LNCaP clone FGC (cell line): ENCODE results near the gene PLAGL1.

Experiments used
- DNase-seq: peaks from one replicate; pipeline ENCODE4 v3.0.0-alpha.2; 2011; ENCODE audit warnings: low read depth
- H3K4me3 ChIP-seq: 2 replicates; pipeline ENCODE4 v1.5.1; 2011; ENCODE audit warnings: mild to moderate bottlenecking, low read depth, low read length, control low read depth
- TF ChIP-seq, protein P1 (sequence below): IDR thresholded peaks from 2 replicates; pipeline ENCODE4 v1.5.1; 2012; ENCODE audit warnings: mild to moderate bottlenecking; ENCODE audit not compliant: control insufficient read depth, insufficient read depth; ENCODE audit errors: extremely low read depth

PLAGL1 gene

DNA sequence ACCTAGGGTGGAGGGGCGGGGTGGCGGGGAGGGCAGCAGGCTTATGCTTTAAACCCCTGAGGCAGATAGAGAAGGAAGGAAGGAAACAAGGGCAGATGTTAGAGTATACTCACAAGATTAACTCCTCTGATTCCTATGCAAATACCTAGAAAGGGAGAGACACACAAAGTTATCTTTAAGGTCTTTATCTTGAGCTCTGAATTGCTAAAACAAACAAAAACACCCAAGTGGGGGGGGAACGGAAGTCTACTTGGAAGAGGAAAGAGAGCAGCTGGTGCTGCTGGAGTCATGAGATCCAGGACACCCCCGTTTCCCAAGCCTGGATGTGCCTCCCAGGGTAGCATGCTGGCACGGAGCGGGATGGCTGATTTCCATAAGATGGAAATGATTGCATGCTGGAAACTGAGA, 43.4 kb downstream of the PLAGL1 start:
- DNase-seq = no peak
- no peak overlapping the region for H3K4me3 ChIP-seq
- TF ChIP-seq, protein P1, sequence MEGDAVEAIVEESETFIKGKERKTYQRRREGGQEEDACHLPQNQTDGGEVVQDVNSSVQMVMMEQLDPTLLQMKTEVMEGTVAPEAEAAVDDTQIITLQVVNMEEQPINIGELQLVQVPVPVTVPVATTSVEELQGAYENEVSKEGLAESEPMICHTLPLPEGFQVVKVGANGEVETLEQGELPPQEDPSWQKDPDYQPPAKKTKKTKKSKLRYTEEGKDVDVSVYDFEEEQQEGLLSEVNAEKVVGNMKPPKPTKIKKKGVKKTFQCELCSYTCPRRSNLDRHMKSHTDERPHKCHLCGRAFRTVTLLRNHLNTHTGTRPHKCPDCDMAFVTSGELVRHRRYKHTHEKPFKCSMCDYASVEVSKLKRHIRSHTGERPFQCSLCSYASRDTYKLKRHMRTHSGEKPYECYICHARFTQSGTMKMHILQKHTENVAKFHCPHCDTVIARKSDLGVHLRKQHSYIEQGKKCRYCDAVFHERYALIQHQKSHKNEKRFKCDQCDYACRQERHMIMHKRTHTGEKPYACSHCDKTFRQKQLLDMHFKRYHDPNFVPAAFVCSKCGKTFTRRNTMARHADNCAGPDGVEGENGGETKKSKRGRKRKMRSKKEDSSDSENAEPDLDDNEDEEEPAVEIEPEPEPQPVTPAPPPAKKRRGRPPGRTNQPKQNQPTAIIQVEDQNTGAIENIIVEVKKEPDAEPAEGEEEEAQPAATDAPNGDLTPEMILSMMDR = no peak

DNA sequence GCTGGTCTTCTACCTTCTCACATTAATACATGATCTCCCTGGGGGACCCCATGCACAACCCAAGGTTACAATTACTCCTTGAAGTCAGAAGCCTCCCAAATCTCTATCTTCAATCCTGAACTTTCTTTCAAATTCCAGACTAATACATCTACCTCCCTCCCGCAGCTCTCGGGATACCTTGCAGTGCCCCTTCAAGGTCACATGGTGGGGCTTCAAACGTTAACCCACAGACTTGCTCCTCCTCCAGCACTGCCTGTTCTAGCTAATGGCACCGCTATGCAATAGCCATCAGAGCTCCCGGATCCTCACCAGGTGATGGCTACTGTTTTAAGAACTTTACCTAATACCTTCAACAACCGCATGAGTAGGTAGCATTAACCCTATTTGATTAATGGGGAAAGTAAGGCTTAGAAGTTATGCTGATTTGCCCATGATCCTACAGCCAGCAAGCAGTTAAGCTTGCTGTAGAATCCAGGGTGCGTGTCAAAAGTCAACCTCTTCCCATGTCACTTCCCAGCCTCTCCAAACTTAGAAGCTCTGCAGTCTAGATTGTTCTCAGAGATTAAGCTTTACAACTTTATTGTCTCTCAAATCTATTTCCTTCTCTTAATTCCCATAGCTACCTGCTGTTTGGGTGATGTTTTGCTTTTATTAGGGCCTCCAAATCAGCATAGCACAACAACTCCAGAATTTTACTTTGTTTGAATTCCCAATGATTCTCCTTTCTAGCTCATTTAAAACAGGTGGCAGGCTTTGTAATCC, 44.7 kb downstream of the PLAGL1 start:
- no peak overlapping the region for H3K4me3 ChIP-seq
- DNase-seq = peak; percentile 41
- TF ChIP-seq, protein P1 = no peak

DNA sequence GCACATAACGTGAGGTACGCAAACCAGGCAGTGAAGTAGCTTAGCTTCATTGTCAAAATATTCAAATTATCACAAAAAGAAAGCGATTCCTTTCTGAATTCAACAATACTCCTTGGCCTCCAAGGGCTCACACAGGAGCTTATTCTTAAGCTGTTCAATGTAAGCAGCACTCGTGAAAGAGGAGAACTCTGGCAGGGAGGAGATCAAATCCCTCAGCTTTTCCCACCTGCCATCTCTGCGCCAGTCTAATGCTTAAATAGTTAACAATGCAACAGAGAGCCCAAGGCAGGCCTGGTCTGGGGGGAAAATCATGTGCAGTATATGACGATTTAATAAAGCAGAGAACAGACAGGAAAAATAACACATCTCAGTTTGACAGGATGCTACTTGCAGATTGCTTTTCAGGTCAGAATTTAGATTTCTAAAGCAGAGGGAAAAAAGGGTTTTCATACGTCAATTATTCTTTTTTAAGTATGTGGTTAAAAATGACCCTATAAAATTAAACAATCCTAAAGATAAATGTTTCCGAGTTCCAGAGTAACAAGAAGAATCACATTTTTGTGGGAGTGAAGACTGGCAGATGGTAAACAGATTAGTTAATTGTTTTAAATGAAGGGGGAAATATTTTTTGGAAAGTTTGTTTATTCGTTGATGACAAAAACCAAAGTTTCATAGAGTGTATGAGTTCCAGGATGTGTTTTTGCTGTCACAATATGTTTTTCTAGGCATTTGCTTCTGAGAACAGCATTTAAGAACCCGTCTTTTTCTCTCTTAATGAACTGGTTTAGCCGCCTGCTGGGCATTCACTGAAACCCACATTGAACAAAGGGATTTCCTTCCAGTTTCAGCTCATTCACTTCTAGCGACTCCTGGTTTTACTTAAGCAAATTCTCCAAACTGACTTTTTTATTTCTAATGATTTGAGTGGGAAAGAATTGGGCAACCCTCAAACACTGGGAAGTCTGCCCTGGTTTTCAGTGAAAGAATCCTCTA, 45.9 kb downstream of the PLAGL1 start:
- TF ChIP-seq, protein P1 = no peak
- no peak for DNase-seq

DNA sequence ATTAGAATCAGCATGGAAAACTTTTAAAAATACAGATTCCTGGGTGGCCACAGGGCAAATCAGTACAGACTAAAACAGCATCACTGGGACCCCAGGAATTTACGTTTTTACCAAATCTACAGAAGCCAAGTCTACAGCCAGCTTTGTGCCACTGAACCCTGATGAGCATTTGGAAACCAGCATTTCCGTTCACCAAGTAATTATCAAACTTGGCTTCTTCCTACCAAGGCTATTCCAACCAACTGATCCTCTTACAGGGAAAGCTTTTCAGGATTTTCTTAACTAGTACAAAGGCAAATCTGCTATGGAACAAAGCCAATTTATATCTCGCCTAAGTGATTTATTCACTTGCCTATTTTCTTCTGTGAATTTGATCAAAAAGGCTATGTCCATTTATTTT, 47.0 kb downstream of the PLAGL1 start:
- TF ChIP-seq, protein P1 = no peak
- DNase-seq = no peak
- no peak overlapping the region for H3K4me3 ChIP-seq

More for the DNA sequence above, 45.9 kb downstream of the PLAGL1 start:
- no peak overlapping the region for H3K4me3 ChIP-seq

DNA sequence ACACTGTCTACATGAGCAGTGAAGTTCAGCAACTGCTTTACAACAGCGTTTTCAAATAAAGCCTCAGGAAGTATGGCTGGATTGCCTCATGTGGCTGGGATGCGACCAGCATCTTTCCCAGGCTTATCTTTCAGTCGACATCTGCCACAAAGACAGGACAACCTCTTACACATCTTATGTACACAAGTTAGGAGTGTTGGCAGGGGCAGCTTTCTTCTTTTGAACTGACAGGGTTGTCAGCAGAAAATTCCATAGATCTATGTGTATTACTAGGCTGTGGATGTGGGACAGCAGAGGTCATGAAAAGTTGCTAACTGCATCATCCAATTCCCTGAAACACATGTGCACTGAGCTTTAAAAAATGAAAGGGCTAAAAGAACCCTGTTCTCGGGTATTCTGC, 48.1 kb downstream of the PLAGL1 start:
- no peak overlapping the region for H3K4me3 ChIP-seq
- TF ChIP-seq, protein P1 = no peak
- DNase-seq = no peak

DNA sequence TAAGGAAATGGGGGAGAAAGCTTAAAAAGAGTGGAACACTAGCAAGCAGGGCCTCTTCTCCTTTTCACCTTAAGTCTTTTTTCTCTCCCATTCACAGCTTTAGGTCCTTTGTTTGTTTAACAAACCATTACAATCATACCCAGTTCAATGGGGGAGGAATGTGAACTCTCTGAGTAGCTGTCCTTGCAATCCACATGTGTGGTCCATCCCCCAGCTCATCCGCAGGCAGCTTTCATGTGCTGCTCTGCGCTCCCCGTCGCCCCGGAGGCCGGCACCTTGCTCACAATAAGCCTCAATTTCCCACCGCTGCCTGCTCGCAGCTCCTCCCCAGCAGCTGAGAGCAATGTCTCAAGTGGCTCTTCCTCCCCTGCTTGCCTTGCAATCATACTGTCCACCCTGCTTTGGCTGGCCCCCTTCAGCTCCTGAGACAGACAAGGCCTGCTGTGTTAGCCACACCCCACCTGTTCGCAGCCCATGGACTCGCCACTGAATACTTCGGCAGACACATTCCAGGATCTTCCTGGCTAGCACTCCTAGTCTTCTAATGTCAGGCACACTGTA, 49.1 kb downstream of the PLAGL1 start:
- TF ChIP-seq, protein P1 = no peak
- DNase-seq = no peak

More for the DNA sequence above, 49.1 kb downstream of the PLAGL1 start:
- no peak overlapping the region for H3K4me3 ChIP-seq
